Spleen (tissue), 11 donors: ENCODE results near the gene RNPC3. TPM values are rescaled to one million over a fixed set of nuclear protein-coding genes. Genes with fewer than 3 reads are reported as not detected.

Experiments
- DNase-seq: peaks from one replicate; pipeline ENCODE4 v3.0.0-alpha.2; 2020
- H3K27ac ChIP-seq, 8 donors: fragments of 200-600 bp; sonication (generic) in 7 of 8; 1 replicate in 4 of 8; 2 replicates in 4 of 8; pipeline versions ENCODE4 v1.5.0 to v1.8.0; 2016 to 2021; ENCODE audit warnings: inconsistent platforms in 4 of 8, mild to moderate bottlenecking in 4 of 8, moderate library complexity in 1 of 8
- H3K27me3 ChIP-seq, 7 donors: fragments of 200-600 bp; sonication (generic) in 6 of 7; replicated peaks in 1 of 7; 1 replicate in 4 of 7; 2 replicates in 3 of 7; pipeline versions ENCODE4 v1.5.0 to v1.8.0; 2016 to 2021; ENCODE audit warnings: inconsistent platforms in 3 of 7, mild to moderate bottlenecking in 1 of 7
- H3K36me3 ChIP-seq, 6 donors: fragments of 200-600 bp; sonication (generic) in 5 of 6; 1 replicate in 4 of 6; 2 replicates in 2 of 6; pipeline versions ENCODE4 v1.5.0 to v1.8.0; 2016 to 2021; ENCODE audit warnings: inconsistent platforms in 2 of 6
- H3K4me1 ChIP-seq, 6 donors: fragments of 200-600 bp; sonication (generic) in 5 of 6; 1 replicate in 3 of 6; 2 replicates in 3 of 6; pipeline versions ENCODE4 v1.5.0 to v1.8.0; 2016 to 2021; ENCODE audit warnings: inconsistent platforms in 3 of 6
- H3K4me3 ChIP-seq, 8 donors: fragments of 200-600 bp; sonication (generic) in 7 of 8; 1 replicate in 4 of 8; 2 replicates in 4 of 8; pipeline versions ENCODE4 v1.5.0 to v1.8.0; 2016 to 2021; ENCODE audit warnings: inconsistent platforms in 4 of 8, mild to moderate bottlenecking in 4 of 8, moderate library complexity in 2 of 8
- H3K9me3 ChIP-seq, 8 donors: fragments of 200-600 bp; sonication (generic) in 7 of 8; 1 replicate in 4 of 8; 2 replicates in 4 of 8; pipeline versions ENCODE4 v1.5.0 to v1.8.0; 2016 to 2021; ENCODE audit warnings: inconsistent platforms in 4 of 8
- CTCF ChIP-seq, 11 experiments: fragments of 200-600 bp in 7 of 11; fragments of 450-650 bp in 4 of 11; sonication (generic) in 4 of 11; IDR thresholded peaks in 8 of 11; conservative IDR thresholded peaks in 3 of 11; 1 replicate in 7 of 11; 2 replicates in 4 of 11; pipeline versions ENCODE4 v1.4.0 to v1.8.0; 2016 to 2021; ENCODE audit warnings: antibody characterized with exemption in 11 of 11, inconsistent platforms in 4 of 11, mild to moderate bottlenecking in 1 of 11
- POLR2A ChIP-seq, 3 donors: fragments of 450-650 bp; IDR thresholded peaks; one replicate each; pipeline ENCODE4 v1.5.1; 2017; ENCODE audit warnings: antibody characterized with exemption in 3 of 3, mild to moderate bottlenecking in 1 of 3
- POLR2AphosphoS5 ChIP-seq, 3 donors: sonication (generic); formaldehyde crosslinking; IDR thresholded peaks; one replicate each; pipeline ENCODE4 v1.5.1; 2017; ENCODE audit warnings: antibody characterized with exemption in 3 of 3
- WGBS, 5 donors: extraction: QIAGEN DNeasy Blood & Tissue Kit in 3 of 5; methylation state at CpG; one replicate each; pipeline versions ENCODE4 v1.1.5 to v1.1.7; 2013 to 2018; 5-methylcytosine and 5-hydroxymethylcytosine counted together
- intact Hi-C: fragments of 100-400 bp; cut with DNase I; formaldehyde crosslinking; loops from one replicate; pipeline ENCODE4 v1.15.0; 2023; ENCODE audit warnings: low total_unique reads
- polyA plus RNA-seq, 3 donors: library from polyadenylated mRNA; stranded (reverse); fragments of 200-250 nt; gene quantifications; one replicate each; pipeline ENCODE4 v1.2.1, GENCODE V29; 2013
- total RNA-seq, 7 donors: library from RNA; depleted of rRNA in 3 of 7; stranded (reverse); fragments of >200 nt in 3 of 7; fragmentation: NEBNext Ultra II Directional in 4 of 7; extraction: Animal tissue kit (Norgen Biotek cat#: 25700) in 4 of 7; gene quantifications; one replicate each; pipeline versions ENCODE4 v1.1.0 to v1.2.1, GENCODE V29; 2016 to 2021
- donor health status: healthy with polysubstance abuse.
- donor health status: DM: no; HTN: no; CAD: no; lungs with moderate emphysema.
- donor health status: DM: no; HTN: no; CAD: no.
- donor health status: Bipolar disorder and iron deficiency.
- donor health status: healthy.
- donor health status: DM: no; HTN: no; CAD: no.
- donor health status: DM: yes; HTN: yes; CAD: no.

RNPC3 gene
- total and polyA plus RNA-seq, 10 donors: 9.7 to 60.6 (median 41.1) TPM

- Histone ChIP-seq H3K4me1 (peaks cover 0 to 6% (median 2%) of the 10 kb centered on the region in 6 donors), H3K36me3 (no peaks in the 10 kb centered on the region), H3K27ac (no peak overlapping the region), H3K9me3 (peaks cover 0 to 16% (median 3%) of the 10 kb centered on the region in 8 donors), H3K4me3 (no peak overlapping the region), H3K27me3 (no peaks in the 10 kb centered on the region)
- intact Hi-C loops: loop anchor here (10.0 kb wide), 1 partner anchor 1990 kb away; no protein-coding TSS in a partner anchor
- WGBS, 5 donors: 15 to 37% (median 23%) methylated on average over 1 of the region's 1 CpG
- TF ChIP-seq POLR2A (IDR thresholded peaks at IDR 0.05) (no peak), CTCF (IDR thresholded peaks at IDR 0.05 in 8 of 11, conservative IDR thresholded peaks at IDR 0.05 in 3 of 11) (peak; percentile 20 to 78 (median 70))
- no peak for DNase-seq
Observed at GRCh38 chr1:103514920-103515503, 10.5 kb upstream of the RNPC3 start.

DNA sequence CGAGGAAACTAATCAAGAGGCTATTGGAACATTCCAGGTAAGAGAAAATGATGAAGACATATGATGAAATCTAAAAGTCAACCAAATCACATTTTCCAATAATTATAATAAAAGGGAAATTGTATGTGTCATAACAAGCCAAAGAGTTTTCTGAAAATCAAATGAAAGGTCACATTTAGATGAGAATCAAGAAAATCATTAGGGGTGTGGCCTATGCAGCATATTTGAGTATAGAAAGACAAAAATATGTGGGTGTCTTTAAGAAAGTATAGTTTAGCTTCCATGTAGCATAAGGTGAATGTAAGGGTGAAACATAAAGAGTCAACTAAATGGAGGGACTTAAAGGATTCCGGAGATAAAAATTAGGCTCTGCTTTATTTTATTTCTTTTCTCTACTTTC, 9.2 kb upstream of the RNPC3 start:
- 93 to 96% (median 94%) methylated on average over 2 of the region's 2 CpGs for WGBS, 5 donors
- intact Hi-C loops: loop anchor here (10.0 kb wide), 1 partner anchor 1991 kb away; no protein-coding TSS in a partner anchor

DNA sequence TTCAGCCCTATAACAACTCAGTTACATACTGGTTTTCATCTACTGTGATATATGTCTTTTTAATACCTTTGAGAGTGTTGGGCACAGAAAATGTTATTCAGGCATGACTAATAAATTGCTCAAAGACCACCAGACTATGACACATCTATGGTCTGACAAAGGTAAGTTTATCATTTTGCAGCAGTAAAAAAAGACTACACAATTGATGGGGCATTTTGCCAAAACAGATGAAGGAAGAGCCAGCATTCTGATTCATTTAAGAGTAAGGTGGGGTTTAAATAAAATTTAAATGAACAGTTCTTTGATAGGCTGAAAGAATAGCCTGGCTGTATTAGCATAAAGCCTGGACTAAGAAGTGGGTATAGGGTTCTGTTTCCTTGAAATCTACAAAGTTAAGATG, 8.8 kb upstream of the RNPC3 start:
- no peaks in the 10 kb centered on the region for H3K27me3 ChIP-seq
- DNase-seq: no peak
- intact Hi-C loops: loop anchor here (10.0 kb wide), 1 partner anchor 1992 kb away; no protein-coding TSS in a partner anchor

More for the DNA sequence above, 9.2 kb upstream of the RNPC3 start:
- H3K36me3 ChIP-seq: no peaks in the 10 kb centered on the region
- TF ChIP-seq POLR2A (IDR thresholded peaks at IDR 0.05) (no peak), POLR2AphosphoS5 (IDR thresholded peaks at IDR 0.05) (no peak), CTCF (IDR thresholded peaks at IDR 0.05 in 8 of 11, conservative IDR thresholded peaks at IDR 0.05 in 3 of 11) (no peak)
- H3K27ac ChIP-seq: no peak overlapping the region
- no peaks in the 10 kb centered on the region for H3K27me3 ChIP-seq
- H3K4me1 ChIP-seq: peaks cover 0 to 6% (median 2%) of the 10 kb centered on the region in 6 donors
- no peak for DNase-seq
- H3K9me3 ChIP-seq: peaks cover 0 to 9% (median 2%) of the 10 kb centered on the region in 8 donors
- H3K4me3 ChIP-seq: no peak overlapping the region

More for the DNA sequence above, 8.8 kb upstream of the RNPC3 start:
- Histone ChIP-seq H3K9me3 (peaks cover 0 to 5% (median under 1%) of the 10 kb centered on the region in 8 donors), H3K27ac (no peak overlapping the region), H3K4me3 (no peak overlapping the region), H3K36me3 (no peaks in the 10 kb centered on the region), H3K4me1 (peaks cover 0 to 6% (median 2%) of the 10 kb centered on the region in 6 donors)
- TF ChIP-seq POLR2A (IDR thresholded peaks at IDR 0.05): no peak
- no peak for TF ChIP-seq POLR2AphosphoS5 (IDR thresholded peaks at IDR 0.05)
- no peak for TF ChIP-seq CTCF (IDR thresholded peaks at IDR 0.05 in 8 of 11, conservative IDR thresholded peaks at IDR 0.05 in 3 of 11)
